ENCODE data around the gene COL4A6.

COL4A6 gene

DNA sequence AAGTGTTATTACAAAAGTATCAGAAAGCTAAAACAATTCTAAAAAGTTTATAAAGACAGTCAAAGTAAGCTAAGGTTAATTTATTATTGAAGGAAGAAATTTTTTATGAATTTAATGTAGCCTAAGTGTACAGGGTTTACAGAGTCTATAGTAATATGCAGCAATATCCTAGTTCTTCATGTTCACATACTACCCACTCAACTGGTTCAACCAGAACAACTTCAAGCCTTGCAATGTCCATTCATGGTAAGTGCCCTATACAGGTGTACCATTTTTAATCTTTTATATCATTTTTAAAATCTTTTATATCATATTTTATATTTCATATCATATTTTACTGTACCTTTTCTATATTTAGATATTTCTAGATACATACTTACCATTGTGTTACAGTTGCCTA lies 35.8 kb upstream of the COL4A6 start:
- H3K79me2 ChIP-seq (ENCODE audit: insufficient read depth, low read length) = no peaks in the 10 kb centered on the region
- H2AFZ ChIP-seq (ENCODE audit: low read length) = no peak overlapping the region

GRCh38 chrX:108468486-108468885 lies 30.3 kb upstream of the COL4A6 start:
- Histone ChIP-seq H3K4me1 (ENCODE audit: insufficient read depth, low read length, poor library complexity, severe bottlenecking) (no peaks in the 10 kb centered on the region), H3K4me2 (ENCODE audit: low read depth, low read length, poor library complexity, severe bottlenecking) (no peak overlapping the region), H2AFZ (ENCODE audit: low read length) (no peak overlapping the region), H3K36me3 (ENCODE audit: insufficient read depth, low read length) (no peaks in the 10 kb centered on the region), H3K79me2 (ENCODE audit: insufficient read depth, low read length) (no peaks in the 10 kb centered on the region), H4K20me1 (ENCODE audit: insufficient read depth, low read length, poor library complexity, severe bottlenecking) (no peaks in the 10 kb centered on the region), H3K4me3 (ENCODE audit: low read length, poor library complexity, severe bottlenecking) (no peak overlapping the region), H3K9me2 (replicated peaks; ENCODE audit: low read depth, low read length) (no peaks in the 10 kb centered on the region), H3F3A (ENCODE audit: low read depth) (no peaks in the 10 kb centered on the region), H3K9ac (ENCODE audit: low read depth, low read length, poor library complexity, severe bottlenecking) (no peak overlapping the region), H3K27me3 (ENCODE audit: insufficient read depth, low read length, poor library complexity, severe bottlenecking) (no peaks in the 10 kb centered on the region), H3K9me3 (ENCODE audit: insufficient read depth, low read depth, low read length) (no peaks in the 10 kb centered on the region)
- TF ChIP-seq CTCF (conservative IDR thresholded peaks at IDR 0.05; ENCODE audit: low read length) (no peak), EZH2phosphoT487 (IDR thresholded peaks at IDR 0.05; ENCODE audit: borderline replicate concordance) (no peak)

More for the DNA sequence above, 35.8 kb upstream of the COL4A6 start:
- TF ChIP-seq CTCF (conservative IDR thresholded peaks at IDR 0.05; ENCODE audit: low read length) (no peak), EZH2phosphoT487 (IDR thresholded peaks at IDR 0.05; ENCODE audit: borderline replicate concordance) (no peak)
- H3K4me1 ChIP-seq (ENCODE audit: insufficient read depth, low read length, poor library complexity, severe bottlenecking) = no peaks in the 10 kb centered on the region
- H3K9ac ChIP-seq (ENCODE audit: low read depth, low read length, poor library complexity, severe bottlenecking) = no peak overlapping the region
- H4K20me1 ChIP-seq (ENCODE audit: insufficient read depth, low read length, poor library complexity, severe bottlenecking) = no peaks in the 10 kb centered on the region
- H3K4me3 ChIP-seq (ENCODE audit: low read length, poor library complexity, severe bottlenecking) = no peak overlapping the region
- no peaks in the 10 kb centered on the region for H3K27me3 ChIP-seq (ENCODE audit: insufficient read depth, low read length, poor library complexity, severe bottlenecking)
- no peak overlapping the region for H3K4me2 ChIP-seq (ENCODE audit: low read depth, low read length, poor library complexity, severe bottlenecking)
- H3K9me3 ChIP-seq (ENCODE audit: insufficient read depth, low read depth, low read length) = no peaks in the 10 kb centered on the region
- H3K36me3 ChIP-seq (ENCODE audit: insufficient read depth, low read length) = no peaks in the 10 kb centered on the region
- H3K9me2 ChIP-seq (replicated peaks; ENCODE audit: low read depth, low read length) = no peaks in the 10 kb centered on the region
- no peaks in the 10 kb centered on the region for H3F3A ChIP-seq (ENCODE audit: low read depth)

GRCh38 chrX:108464604-108465003 lies 26.4 kb upstream of the COL4A6 start:
- Histone ChIP-seq H4K20me1 (ENCODE audit: insufficient read depth, low read length, poor library complexity, severe bottlenecking) (no peaks in the 10 kb centered on the region), H3K9me2 (replicated peaks; ENCODE audit: low read depth, low read length) (no peaks in the 10 kb centered on the region), H3K9ac (ENCODE audit: low read depth, low read length, poor library complexity, severe bottlenecking) (no peak overlapping the region), H3K4me2 (ENCODE audit: low read depth, low read length, poor library complexity, severe bottlenecking) (no peak overlapping the region), H3K4me3 (ENCODE audit: low read length, poor library complexity, severe bottlenecking) (no peak overlapping the region), H3K4me1 (ENCODE audit: insufficient read depth, low read length, poor library complexity, severe bottlenecking) (no peaks in the 10 kb centered on the region), H3K27me3 (ENCODE audit: insufficient read depth, low read length, poor library complexity, severe bottlenecking) (no peaks in the 10 kb centered on the region), H3K36me3 (ENCODE audit: insufficient read depth, low read length) (no peaks in the 10 kb centered on the region), H3K79me2 (ENCODE audit: insufficient read depth, low read length) (no peaks in the 10 kb centered on the region), H2AFZ (ENCODE audit: low read length) (no peak overlapping the region), H3F3A (ENCODE audit: low read depth) (no peaks in the 10 kb centered on the region), H3K9me3 (ENCODE audit: insufficient read depth, low read depth, low read length) (no peaks in the 10 kb centered on the region)
- TF ChIP-seq CTCF (conservative IDR thresholded peaks at IDR 0.05; ENCODE audit: low read length) = no peak
- no peak for TF ChIP-seq EZH2phosphoT487 (IDR thresholded peaks at IDR 0.05; ENCODE audit: borderline replicate concordance)

Measured in Loucy (cell line).